HG03354 (cell line): ENCODE data around the gene PTPMT1.
A peak's percentile ranks its signal among the peaks of the same experiment; 100 is the strongest.

ENCODE experiments used
- ATAC-seq: cut with Tn5 transposase; IDR thresholded peaks from one replicate; pipeline ENCODE4 v1.9.1; 2021; ENCODE audit warnings: mild to moderate bottlenecking; ENCODE audit not compliant: unreplicated experiment, poor library complexity, severe bottlenecking

PTPMT1 gene

DNA sequence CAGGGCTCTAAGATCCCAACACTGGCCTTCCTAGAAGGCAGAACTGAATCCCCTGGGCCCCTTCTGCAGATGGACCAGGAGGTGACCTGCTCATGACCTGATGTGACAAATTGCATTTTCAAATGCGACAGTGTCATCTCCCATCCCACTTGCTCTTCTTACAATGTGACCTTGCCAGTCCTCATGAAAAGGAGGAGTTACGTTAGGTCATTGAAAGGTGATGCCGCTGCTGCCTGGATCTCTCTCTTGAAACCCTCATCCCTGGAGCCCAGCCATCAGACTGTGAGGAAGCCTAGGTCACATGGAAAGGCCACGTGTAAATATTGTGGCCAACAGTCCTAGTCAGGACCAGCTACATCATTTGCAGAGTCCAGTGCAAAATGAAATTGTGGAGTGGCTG is 34.5 kb downstream of the PTPMT1 start:
- no peak for ATAC-seq

DNA sequence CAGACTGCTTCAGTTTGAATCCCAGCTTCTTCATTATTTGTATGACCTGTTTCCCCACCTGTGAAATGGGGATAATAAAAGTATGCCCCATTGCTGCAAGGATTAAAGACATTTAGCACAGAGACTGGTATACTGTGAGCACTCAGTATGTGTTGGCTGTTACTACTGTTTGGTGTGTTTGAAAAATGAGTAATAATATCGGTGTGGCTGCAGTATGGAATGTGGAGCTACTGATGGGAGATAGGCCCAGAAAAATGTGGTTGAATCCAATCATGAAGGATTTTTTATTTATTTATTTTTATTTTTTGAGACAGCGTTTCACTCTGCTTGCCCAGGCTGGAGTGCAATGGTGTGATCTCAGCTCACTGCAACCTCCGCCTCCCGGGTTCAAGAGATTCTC is 37.9 kb downstream of the PTPMT1 start:
- ATAC-seq, result no peak

DNA sequence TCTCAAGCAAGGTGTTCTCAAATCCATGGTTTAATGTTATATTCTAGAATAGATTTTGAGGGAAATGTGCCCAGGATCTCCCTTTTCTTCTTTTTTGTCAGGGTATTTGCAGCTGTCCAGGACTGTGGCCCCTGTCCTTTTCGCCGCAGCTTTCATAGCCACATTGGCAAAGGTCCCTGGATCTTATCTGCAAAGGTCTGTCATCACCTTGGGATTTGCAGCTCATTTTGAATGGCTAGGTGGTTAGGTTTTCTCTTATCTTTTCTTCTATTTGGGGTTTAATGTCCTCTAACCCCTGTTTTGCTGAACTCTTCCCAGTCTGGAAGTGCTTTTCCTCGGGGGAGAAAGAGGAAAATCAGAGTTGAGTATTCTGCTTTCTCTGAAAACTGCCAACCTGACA is 40.5 kb downstream of the PTPMT1 start:
- no peak for ATAC-seq

DNA sequence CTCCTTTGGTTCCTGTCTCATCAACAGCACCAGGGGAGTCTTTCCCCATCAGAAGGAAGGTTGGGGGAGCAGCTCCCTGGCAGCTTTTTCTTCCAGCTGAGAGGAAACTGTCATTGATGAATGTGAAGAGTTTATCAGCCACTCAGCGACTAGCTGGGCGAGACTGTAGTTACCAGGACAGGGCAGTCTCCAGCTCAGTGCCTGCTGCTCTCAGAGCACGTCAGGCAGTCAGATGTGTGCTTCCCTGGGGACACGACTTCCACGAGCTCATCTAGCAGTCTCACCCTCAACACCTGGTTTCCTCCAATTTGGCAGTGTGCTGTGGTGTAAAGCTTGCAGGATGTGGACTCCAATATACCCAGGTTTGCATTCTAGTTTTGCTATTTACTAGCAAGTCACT is 41.3 kb downstream of the PTPMT1 start:
- ATAC-seq, result no peak

DNA sequence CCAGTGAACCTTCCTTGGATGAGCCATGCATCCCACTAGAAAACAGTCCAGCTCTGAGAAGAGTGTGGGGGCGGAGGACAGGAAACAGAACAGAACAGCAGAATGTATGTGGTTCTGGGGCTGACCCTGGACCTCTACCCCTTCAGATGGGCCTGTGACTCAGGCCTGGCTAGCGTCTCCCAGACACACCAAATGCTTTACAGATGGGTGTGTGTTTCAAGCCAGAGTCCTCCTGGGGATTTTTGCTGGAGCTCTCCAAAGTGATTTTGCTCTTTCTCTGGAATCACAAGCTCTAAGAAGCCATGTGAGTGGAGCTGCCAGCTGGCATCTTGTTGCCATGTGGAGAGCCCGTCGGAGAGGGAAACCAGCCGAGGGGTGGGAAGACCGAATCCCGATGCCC is 42.0 kb downstream of the PTPMT1 start:
- ATAC-seq, result no peak

DNA sequence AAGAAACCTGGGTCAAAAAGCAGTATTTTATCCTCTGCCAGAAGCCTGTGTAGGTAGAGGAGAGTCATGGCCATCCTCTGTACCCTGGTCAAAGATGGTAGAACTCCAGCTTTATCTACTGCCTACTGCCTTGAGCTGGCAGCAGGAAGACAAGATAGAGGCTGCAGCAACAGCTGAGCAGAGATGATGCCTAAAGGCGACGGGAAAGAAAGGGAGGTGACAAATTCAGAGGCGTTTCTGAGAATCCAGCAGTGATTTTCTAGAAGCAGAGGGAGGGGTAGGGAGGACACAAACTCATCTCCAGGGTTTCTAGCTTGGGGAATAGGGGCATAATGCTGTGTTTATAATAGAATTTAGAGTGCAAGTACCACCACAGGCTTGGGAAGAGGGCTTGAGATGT is 44.3 kb downstream of the PTPMT1 start:
- no peak for ATAC-seq

DNA sequence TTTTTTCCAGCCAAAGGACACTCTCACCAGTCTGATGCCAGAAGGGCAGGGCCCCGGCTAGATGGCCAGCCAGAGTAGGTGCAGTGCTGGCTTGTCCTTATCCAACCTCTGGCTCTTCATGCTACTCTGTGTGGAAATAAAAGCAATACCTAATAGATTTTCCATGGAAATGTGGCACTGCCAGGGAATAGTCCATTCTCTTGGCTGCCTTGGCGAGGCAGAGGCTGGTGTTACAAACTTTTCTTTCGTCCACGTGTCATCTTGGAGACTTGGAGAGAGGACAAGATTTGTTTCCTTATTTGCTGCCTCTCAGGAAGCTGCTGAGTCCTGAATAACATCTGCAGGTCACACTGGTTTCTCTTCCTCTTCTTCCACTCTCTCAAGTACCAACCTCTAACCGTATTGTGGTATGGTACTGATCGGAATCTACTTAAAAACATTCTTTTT is 46.0 kb downstream of the PTPMT1 start:
- ATAC-seq, result peak; percentile 75

DNA sequence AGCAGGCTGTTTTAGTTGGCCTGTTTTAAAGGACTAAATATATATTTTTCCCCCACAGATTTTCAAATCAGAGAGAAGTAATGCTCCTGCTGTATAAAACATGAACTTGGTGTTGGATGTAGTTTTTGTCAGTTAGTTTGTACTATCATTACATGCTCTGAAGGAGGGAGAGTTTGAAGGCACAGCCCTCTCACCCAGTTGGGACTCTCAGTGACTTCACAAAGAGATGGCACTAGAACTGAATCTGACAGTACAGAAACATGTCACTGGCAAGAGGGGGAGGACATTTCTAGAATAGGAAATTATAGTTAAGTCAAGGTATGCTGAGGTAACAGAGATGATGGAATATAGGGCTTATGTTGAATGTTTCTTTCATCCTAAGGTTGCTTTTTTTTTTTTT is 49.9 kb downstream of the PTPMT1 start:
- no peak for ATAC-seq

DNA sequence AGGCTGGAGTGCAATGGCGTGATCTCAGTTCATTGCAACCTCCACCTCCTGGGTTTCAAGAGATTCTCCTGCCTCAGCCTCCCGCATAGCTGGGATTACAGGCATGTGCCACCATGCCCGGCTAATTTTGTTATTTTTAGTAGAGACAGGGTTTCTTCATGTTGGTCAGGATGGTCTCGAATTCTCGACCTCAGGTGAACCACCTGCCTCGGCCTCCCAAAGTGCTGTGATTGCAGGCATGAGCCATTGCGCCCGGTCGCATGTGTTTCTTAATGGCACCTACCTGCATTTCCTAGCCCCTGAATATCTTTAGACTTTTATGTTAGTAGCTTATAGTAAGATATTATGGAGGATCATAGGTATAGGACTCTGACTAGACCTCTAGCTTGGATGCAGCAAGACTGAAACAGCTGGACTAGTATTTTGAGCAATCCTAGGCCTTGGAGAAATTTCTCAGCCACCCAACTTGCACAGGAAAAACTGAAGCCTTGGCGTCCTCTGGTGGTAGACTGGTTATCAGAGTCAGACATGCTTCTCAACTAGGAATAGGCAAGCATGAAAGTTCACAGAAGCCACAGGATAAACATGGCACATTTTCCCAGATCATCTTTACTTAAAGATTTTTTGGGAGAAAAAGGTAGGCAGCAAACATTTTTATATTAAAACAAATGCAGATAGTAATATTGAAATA is 51.5 kb downstream of the PTPMT1 start:
- ATAC-seq, result no peak

DNA sequence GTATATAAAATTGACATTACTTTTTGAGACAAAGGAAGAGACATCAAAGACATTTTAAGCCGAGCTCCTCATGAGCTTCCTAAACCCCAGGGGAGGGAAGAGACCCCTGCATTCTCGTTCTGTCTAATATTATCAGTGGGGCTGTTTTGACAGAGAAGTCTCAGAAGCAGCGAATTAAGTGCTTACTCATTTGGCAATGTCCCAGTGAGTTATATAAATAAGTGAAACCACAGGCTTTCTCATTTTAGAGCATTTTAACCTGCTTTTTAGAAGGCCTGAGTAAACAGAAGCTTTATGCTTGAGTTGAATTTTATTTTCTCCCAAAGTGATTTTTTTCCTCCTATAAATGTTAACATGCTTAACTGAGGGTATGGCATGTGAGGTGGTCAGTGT is 52.0 kb downstream of the PTPMT1 start:
- no peak for ATAC-seq

DNA sequence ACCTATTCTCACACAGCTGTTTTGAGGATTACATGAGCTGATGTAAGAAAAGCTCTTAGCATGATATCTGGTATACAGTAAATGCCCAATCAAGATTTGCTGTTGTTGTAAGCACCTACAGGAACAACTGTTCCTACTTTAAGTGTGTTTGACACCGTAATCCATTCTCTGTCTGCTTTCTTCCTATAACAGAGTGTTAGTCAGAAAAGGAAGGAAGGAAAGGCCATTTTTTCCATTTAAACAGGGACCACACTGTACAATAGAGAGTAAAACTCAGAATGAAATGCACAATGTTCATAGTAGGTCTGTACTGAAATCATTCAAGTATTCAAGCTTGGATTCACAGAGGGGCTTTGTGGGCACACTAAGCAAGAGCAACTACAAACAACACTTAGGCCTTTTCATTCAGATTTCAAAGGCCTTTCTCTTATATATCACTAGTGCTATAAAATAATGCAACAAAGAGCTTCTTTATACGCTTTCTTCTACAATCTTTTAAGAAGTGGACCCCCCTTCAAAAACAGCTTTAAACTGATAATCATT is 55.5 kb downstream of the PTPMT1 start:
- no peak for ATAC-seq
